H1 (cell line): ENCODE data around the gene TLR9. TPM values are rescaled to one million over a fixed set of nuclear protein-coding genes. Genes with fewer than 3 reads are reported as not detected.

ENCODE experiments used
- CTCF ChIA-PET: fragments of 300-600 bp; sonication (Branson Sonifier 250); formaldehyde crosslinking; loops from one replicate; lab custom pipeline; 2021; ENCODE audit not compliant: partially characterized antibody; lab: Charles Lee
- POLR2A ChIA-PET: fragments of 300-600 bp; sonication (Branson Sonifier 250); formaldehyde crosslinking; loops from one replicate; lab custom pipeline; 2021; ENCODE audit warnings: inconsistent platforms; ENCODE audit not compliant: partially characterized antibody; lab: Charles Lee
- DNase-seq, 2 experiments: peaks; one replicate each; pipeline versions ENCODE4 v3.0.0 to v3.0.0-alpha.2; 2010 to 2022; ENCODE audit warnings: low spot score in 2 of 2, low read depth in 1 of 2, mixed read lengths in 1 of 2
- FAIRE-seq: peaks from 2 replicates; lab custom pipeline; 2011; peaks lifted over from hg19 to GRCh38; lab: Jason Lieb, UNC
- H2AFZ ChIP-seq: 2 replicates; pipeline ENCODE4 v1.8.1; 2012; ENCODE audit warnings: low read length, inconsistent platforms
- H2AK5ac ChIP-seq: 2 replicates; pipeline ENCODE4 v1.6.1; 2013; ENCODE audit warnings: low read depth, low read length
- H2BK120ac ChIP-seq: replicated peaks from 2 replicates; pipeline ENCODE3; 2013; ENCODE audit warnings: low read depth, low read length, inconsistent platforms
- H2BK12ac ChIP-seq: 2 replicates; pipeline ENCODE4 v1.6.1; 2013; ENCODE audit warnings: low read depth, low read length
- H2BK15ac ChIP-seq: 2 replicates; pipeline ENCODE4 v1.6.1; 2013; ENCODE audit warnings: low read length
- H2BK20ac ChIP-seq: 2 replicates; pipeline ENCODE4 v1.6.1; 2013; ENCODE audit warnings: low read length
- H2BK5ac ChIP-seq: 2 replicates; pipeline ENCODE4 v1.6.1; 2013; ENCODE audit warnings: low read depth, low read length
- H3K14ac ChIP-seq: 2 replicates; pipeline ENCODE4 v1.6.1; 2013; ENCODE audit warnings: inconsistent platforms; ENCODE audit not compliant: insufficient read length
- H3K18ac ChIP-seq: 2 replicates; pipeline ENCODE4 v1.6.1; 2013; ENCODE audit warnings: low read length; ENCODE audit errors: extremely low read depth
- H3K23ac ChIP-seq: 2 replicates; pipeline ENCODE4 v1.6.1; 2013; ENCODE audit warnings: inconsistent platforms; ENCODE audit not compliant: insufficient read length
- H3K23me2 ChIP-seq: 2 replicates; pipeline ENCODE4 v1.6.1; 2013; ENCODE audit warnings: low read depth, low read length
- H3K27ac ChIP-seq: 2 replicates; pipeline ENCODE4 v1.6.1; 2011; ENCODE audit warnings: low read depth, low read length, inconsistent platforms
- H3K27me3 ChIP-seq, 4 experiments: replicated peaks in 1 of 4; 1 replicate in 1 of 4; 2 replicates in 3 of 4; pipeline versions ENCODE4 v1.6.1 to v1.8.1; 2011 to 2013; ENCODE audit warnings: low read length in 3 of 4, mild to moderate bottlenecking in 3 of 4, inconsistent platforms in 2 of 4, mixed read lengths in 2 of 4, moderate library complexity in 1 of 4; ENCODE audit not compliant: control insufficient read depth in 3 of 4, insufficient read depth in 3 of 4; ENCODE audit errors: extremely low read depth in 1 of 4
- H3K36me3 ChIP-seq, 4 experiments: 2 replicates each; pipeline versions ENCODE4 v1.6.1 to v1.8.1; 2011 to 2013; ENCODE audit warnings: mild to moderate bottlenecking in 4 of 4, low read length in 3 of 4, moderate library complexity in 2 of 4, control low read depth in 1 of 4, inconsistent platforms in 1 of 4; ENCODE audit not compliant: insufficient read depth in 4 of 4, control insufficient read depth in 2 of 4
- H3K4ac ChIP-seq: replicated peaks from 2 replicates; pipeline ENCODE3; 2013; ENCODE audit warnings: low read length, low read depth, mixed read lengths, inconsistent platforms; ENCODE audit not compliant: insufficient read length
- H3K4me1 ChIP-seq, 4 experiments: replicated peaks in 1 of 4; 1 replicate in 1 of 4; 2 replicates in 3 of 4; pipeline versions ENCODE4 v1.6.1 to v1.8.1; 2011 to 2013; ENCODE audit warnings: low read length in 3 of 4, inconsistent platforms in 2 of 4, mixed read lengths in 1 of 4; ENCODE audit not compliant: insufficient read depth in 4 of 4, control insufficient read depth in 3 of 4
- H3K4me2 ChIP-seq, 2 experiments: 2 replicates each; pipeline versions ENCODE4 v1.6.1 to v1.8.1; 2011 to 2013; ENCODE audit warnings: low read depth in 2 of 2, low read length in 2 of 2, control low read depth in 1 of 2, inconsistent platforms in 1 of 2, mild to moderate bottlenecking in 1 of 2; ENCODE audit not compliant: insufficient read depth in 1 of 2
- H3K4me3 ChIP-seq, 4 experiments: fragments of 200-600, 300-600 bp in 1 of 4; sonication (generic), shearing (Covaris generic), sonication (Bioruptor Twin) in 1 of 4; 2 replicates each; pipeline versions ENCODE4 v1.5.1 to v1.8.1; 2011 to 2016; ENCODE audit warnings: low read length in 4 of 4, low read depth in 3 of 4, control low read depth in 2 of 4, inconsistent platforms in 2 of 4, mild to moderate bottlenecking in 2 of 4, mixed read lengths in 1 of 4, moderate library complexity in 1 of 4; ENCODE audit not compliant: insufficient read depth in 2 of 4; ENCODE audit errors: extremely low read depth in 1 of 4
- H3K56ac ChIP-seq: replicated peaks from 2 replicates; pipeline ENCODE3; 2013; ENCODE audit warnings: low read depth, mild to moderate bottlenecking, mixed read lengths, low read length, inconsistent platforms; ENCODE audit not compliant: insufficient read length
- H3K79me1 ChIP-seq: 2 replicates; pipeline ENCODE4 v1.6.1; 2013; ENCODE audit warnings: low read depth, low read length, control low read depth
- H3K79me2 ChIP-seq, 2 experiments: 2 replicates each; pipeline versions ENCODE4 v1.6.1 to v1.8.1; 2012 to 2013; ENCODE audit warnings: low read length in 2 of 2, mild to moderate bottlenecking in 2 of 2, inconsistent platforms in 1 of 2; ENCODE audit not compliant: insufficient read depth in 2 of 2, control insufficient read depth in 1 of 2
- H3K9ac ChIP-seq, 4 experiments: replicated peaks in 1 of 4; 1 replicate in 1 of 4; 2 replicates in 3 of 4; pipeline versions ENCODE4 v1.6.1 to v1.8.1; 2011 to 2013; ENCODE audit warnings: low read depth in 3 of 4, low read length in 3 of 4, control low read depth in 2 of 4, mild to moderate bottlenecking in 2 of 4, moderate library complexity in 2 of 4, inconsistent platforms in 1 of 4; ENCODE audit errors: extremely low read depth in 1 of 4
- H3K9me3 ChIP-seq, 2 experiments: 2 replicates each; pipeline versions ENCODE4 v1.6.1 to v1.8.1; 2012 to 2013; ENCODE audit warnings: mild to moderate bottlenecking in 2 of 2, moderate library complexity in 2 of 2, control low read depth in 1 of 2, inconsistent platforms in 1 of 2, low read depth in 1 of 2, low read length in 1 of 2, mixed read lengths in 1 of 2; ENCODE audit not compliant: insufficient read depth in 2 of 2
- H4K20me1 ChIP-seq, 2 experiments: replicated peaks in 1 of 2; 2 replicates each; pipeline versions ENCODE3 to v1.8.1; 2011 to 2013; ENCODE audit warnings: inconsistent platforms in 2 of 2, low read length in 2 of 2, mild to moderate bottlenecking in 1 of 2; ENCODE audit not compliant: insufficient read depth in 2 of 2, control insufficient read depth in 1 of 2
- H4K5ac ChIP-seq: 2 replicates; pipeline ENCODE4 v1.6.1; 2013; ENCODE audit warnings: low read length, low read depth, mixed read lengths, inconsistent platforms; ENCODE audit not compliant: insufficient read length
- H4K8ac ChIP-seq: 2 replicates; pipeline ENCODE4 v1.8.0; 2013; ENCODE audit warnings: mild to moderate bottlenecking, moderate library complexity, low read length, inconsistent platforms; ENCODE audit not compliant: insufficient read depth; ENCODE audit errors: extremely low read depth
- H4K91ac ChIP-seq: replicated peaks from 2 replicates; pipeline ENCODE3; 2013; ENCODE audit warnings: low read length, mixed read lengths, inconsistent platforms; ENCODE audit not compliant: insufficient read length
- CTBP2 ChIP-seq: IDR thresholded peaks from 2 replicates; pipeline ENCODE4 v1.7.0; 2011; ENCODE audit warnings: borderline replicate concordance, mild to moderate bottlenecking, moderate library complexity, mixed read lengths, low read length; ENCODE audit not compliant: insufficient read depth, insufficient read length
- EZH2 ChIP-seq: fragments of 200-600 bp; sonication (generic); IDR thresholded peaks from 2 replicates; pipeline ENCODE4 v1.7.1; 2012; ENCODE audit warnings: low read depth, mild to moderate bottlenecking, moderate library complexity, low read length, inconsistent platforms; ENCODE audit not compliant: severe bottlenecking
- JUND ChIP-seq: IDR thresholded peaks from 2 replicates; pipeline ENCODE4 v1.6.1; 2011; ENCODE audit warnings: mild to moderate bottlenecking, improper control_type of control experiment, low read length
- KDM1A ChIP-seq: fragments of 200-600, 300-600 bp; sonication (generic); IDR thresholded peaks from 2 replicates; pipeline ENCODE4 v1.7.1; 2016; ENCODE audit warnings: mild to moderate bottlenecking, low read length, borderline replicate concordance
- MAX ChIP-seq: IDR thresholded peaks from 2 replicates; pipeline ENCODE4 v1.6.1; 2012; ENCODE audit warnings: inconsistent platforms
- NRF1 ChIP-seq: IDR thresholded peaks from 2 replicates; pipeline ENCODE4 v1.6.1; 2011; ENCODE audit warnings: mild to moderate bottlenecking, low read depth, low read length, improper control_type of control experiment
- POLR2A ChIP-seq, 2 experiments: IDR thresholded peaks; 1 replicate in 1 of 2; 2 replicates in 1 of 2; pipeline ENCODE4 v1.6.1; 2011; ENCODE audit warnings: low read depth in 2 of 2, low read length in 2 of 2, mild to moderate bottlenecking in 2 of 2; ENCODE audit errors: control extremely low read depth in 1 of 2
- POLR2AphosphoS5 ChIP-seq: IDR thresholded peaks from 2 replicates; pipeline ENCODE4 v1.6.1; 2011; ENCODE audit warnings: low read depth, low read length
- SIN3A ChIP-seq, 2 experiments: IDR thresholded peaks in 1 of 2; conservative IDR thresholded peaks in 1 of 2; 2 replicates each; pipeline ENCODE4 v1.6.1; 2011 to 2012; ENCODE audit warnings: low read length in 2 of 2, improper control_type of control experiment in 1 of 2, low read depth in 1 of 2, mild to moderate bottlenecking in 1 of 2
- TBP ChIP-seq: IDR thresholded peaks from 2 replicates; pipeline ENCODE4 v1.6.1; 2011; ENCODE audit warnings: low read depth, low read length, improper control_type of control experiment
- TEAD4 ChIP-seq: IDR thresholded peaks from 2 replicates; pipeline ENCODE4 v1.6.1; 2012; ENCODE audit warnings: low read depth, low read length, inconsistent platforms, mixed read lengths
- YY1 ChIP-seq: IDR thresholded peaks from 2 replicates; pipeline ENCODE4 v1.6.1; 2011; ENCODE audit warnings: low read depth, mild to moderate bottlenecking, low read length
- WGBS, 2 experiments: shearing (Covaris generic) in 1 of 2; methylation state at CpG; one replicate each; pipeline versions ENCODE4 v1.1.6 to v1.1.7; 2013 to 2015; ENCODE audit warnings: low lambda C conversion rate in 2 of 2, mixed read lengths in 2 of 2, inconsistent platforms in 1 of 2, low coverage in 1 of 2, missing lambda C conversion rate in 1 of 2; ENCODE audit not compliant: insufficient replicate concordance in 2 of 2, insufficient coverage in 1 of 2, insufficient read length in 1 of 2; ENCODE audit errors: extremely low coverage in 1 of 2, missing lambda C conversion rate in 1 of 2; 5-methylcytosine and 5-hydroxymethylcytosine counted together
- polyA plus RNA-seq, 7 experiments: library from polyadenylated mRNA; depleted of rRNA in 3 of 7; stranded (reverse) in 5 of 7; unstranded in 2 of 7; fragments of >200 nt in 5 of 7; fragments of 200-250 nt in 2 of 7; gene quantifications; 1 replicate in 5 of 7; 2 replicates in 1 of 7; 4 replicates in 1 of 7; pipeline versions ENCODE4 v1.2.1 to v1.2.3, GENCODE V29; 2011 to 2013; ENCODE audit warnings: missing spikeins in 2 of 7, mixed read lengths in 2 of 7
- total RNA-seq: library from RNA; stranded (reverse); fragmentation: NEBNext Ultra II Directional; extraction: Animal tissue kit (Norgen Biotek cat#: 25700); gene quantifications from 2 replicates; pipeline ENCODE4 v1.2.1, GENCODE V29; 2021

Gene TLR9
- total and polyA plus RNA-seq, 2 of the 8 experiments (the other 6 are each of a cell fraction or from before 2014, with no cell fraction given), result 0.05 TPM; not detected in 1

DNA sequence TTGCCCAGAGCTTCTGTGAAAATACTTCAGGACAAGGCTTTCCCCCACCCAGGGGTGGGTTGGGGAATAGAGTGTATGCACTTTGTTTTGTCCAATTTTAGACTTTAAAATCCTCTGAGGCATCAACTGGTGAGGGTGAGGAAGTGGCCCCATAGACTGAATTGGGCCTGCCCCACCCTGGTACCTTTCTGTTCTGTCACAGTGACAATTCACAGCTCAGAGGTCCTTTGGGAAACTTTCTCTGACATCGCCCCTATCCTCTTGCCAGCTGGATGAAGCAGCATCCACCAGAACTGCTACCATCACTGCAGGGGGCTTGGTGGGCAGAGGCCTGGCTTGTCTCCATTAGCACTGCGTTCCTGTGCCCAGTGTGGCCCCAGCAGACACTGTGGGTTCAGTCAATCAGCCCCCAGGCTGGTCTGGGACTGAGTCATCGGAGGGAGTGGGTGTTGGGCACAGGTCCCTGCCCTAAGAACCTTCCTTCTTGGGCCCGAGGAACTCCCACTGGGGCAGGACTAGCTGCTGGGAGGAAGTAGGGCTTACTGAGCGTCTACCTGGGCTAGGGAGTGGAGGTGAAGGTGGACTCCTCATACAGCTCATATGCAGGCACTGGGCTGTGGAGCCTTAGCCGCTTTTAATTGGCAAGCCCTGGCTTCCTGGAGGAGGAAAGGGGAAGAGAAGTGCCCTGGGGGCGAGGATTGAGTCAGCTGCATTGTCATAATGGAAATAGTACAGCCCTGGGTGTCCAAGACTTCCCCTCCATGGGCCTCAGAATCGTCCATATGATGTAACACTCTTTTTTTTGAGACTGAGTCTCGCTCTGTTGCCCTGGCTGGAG lies 18.6 kb upstream of the TLR9 start:
- Histone ChIP-seq H3K14ac (no peak overlapping the region), H2AFZ (no peak overlapping the region), H3K27ac (no peak overlapping the region), H3K4me1 (peaks cover 11 to 25% (median 19%) of the 10 kb centered on the region in 4 experiments), H3K36me3 (no peaks in the 10 kb centered on the region), H3K56ac (no peak overlapping the region), H4K20me1 (peaks cover 0 to 5% of the 10 kb centered on the region in 2 experiments), H3K9me3 (no peaks in the 10 kb centered on the region), H3K23me2 (peaks cover 14% of the 10 kb centered on the region), H4K91ac (no peak overlapping the region), H3K23ac (no peak overlapping the region), H2BK20ac (no peak overlapping the region), H3K79me1 (peaks cover 2% of the 10 kb centered on the region; the same call in 1 of the 2 replicates), H2BK15ac (no peak overlapping the region), H3K4me2 (no peak overlapping the region; a peak in 1 of 4 replicates), H3K27me3 (peaks cover 6 to 37% (median 23%) of the 10 kb centered on the region in 4 experiments; a peak in 6 of 7 replicates), H2BK120ac (no peak overlapping the region), H2BK5ac (no peak overlapping the region), H2BK12ac (no peak overlapping the region), H3K18ac (no peak overlapping the region), H3K79me2 (0 out of 4 replicates have a peak, but pooled peaks cover 0 to 3% of the 10 kb centered on the region in 2 experiments), H3K4me3 (no peak overlapping the region), H2AK5ac (no peak overlapping the region), H3K9ac (no peak overlapping the region), H4K5ac (no peak overlapping the region), H3K4ac (no peak overlapping the region), H4K8ac (no peak overlapping the region)
- ChIA-PET CTCF (interaction anchor here (0.6 to 17.7 kb wide), 7 partner anchors 8 to 145 kb away, joined by 3 to 126 read pairs (median 5); no protein-coding TSS in a partner anchor), POLR2A (interaction anchor here (0.8 to 3.6 kb wide), 5 partner anchors 8 to 248 kb away, joined by 3 to 27 read pairs (median 4); partner anchors contain the start of gene RPL29)
- 85% methylated on average over 9 of the region's 9 CpGs; no CpG with 5 or more reads in 1 of the 2 experiments for WGBS, 2 experiments
- DNase-seq (no peak), FAIRE-seq (no peak)
- no peak for TF ChIP-seq EZH2
- TF ChIP-seq MAX, result no peak
- no peak for TF ChIP-seq CTBP2
- TF ChIP-seq TEAD4, result no peak
- no peak for TF ChIP-seq NRF1
- TF ChIP-seq TBP, result no peak
- no peak for TF ChIP-seq POLR2A (IDR thresholded peaks at IDR 0.05; ENCODE audit: control extremely low read depth in 1 of 2, low read depth in 2 of 2, low read length in 2 of 2)
- no peak for TF ChIP-seq SIN3A (conservative IDR thresholded peaks at IDR 0.05 in 1 of 2, IDR thresholded peaks at IDR 0.05 in 1 of 2; ENCODE audit: low read depth in 1 of 2, low read length in 2 of 2)
- no peak for TF ChIP-seq KDM1A
- no peak for TF ChIP-seq YY1
- TF ChIP-seq POLR2AphosphoS5, result no peak
- TF ChIP-seq JUND, result no peak
